ENCODE data around the gene STARD3. TPM values are rescaled to one million over a fixed set of nuclear protein-coding genes. Genes with fewer than 3 reads are reported as not detected.

The STARD3 gene
- total RNA-seq, 1 experiment from 2014 or later = 44.8 TPM

DNA sequence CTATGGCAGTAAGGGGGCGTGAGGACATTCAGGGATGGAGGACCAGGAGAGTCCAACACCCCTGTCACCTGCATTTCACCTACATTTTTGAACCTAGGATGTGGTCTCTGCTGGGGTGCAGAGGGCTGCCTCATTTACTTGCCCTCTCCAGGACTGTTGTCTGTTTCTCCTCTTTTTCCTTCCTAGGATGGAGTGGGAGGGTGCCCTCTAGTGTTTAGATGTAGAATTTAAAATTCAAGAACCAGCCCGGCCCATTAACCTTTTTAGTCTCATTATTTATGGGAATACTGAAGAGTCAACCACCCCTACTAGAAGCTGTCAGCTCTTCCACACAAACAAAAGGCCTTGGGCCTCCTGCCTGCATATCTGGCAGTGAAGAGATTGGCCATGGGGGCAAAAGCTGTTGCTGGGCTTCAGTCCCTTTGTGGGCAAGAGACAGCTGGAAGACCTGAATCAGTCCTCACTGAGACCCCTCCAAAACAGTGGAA is 2.5 kb upstream of the STARD3 start:
- Histone ChIP-seq H3K36me3 (ENCODE audit: control insufficient read depth, insufficient read depth, low read length) (peaks cover 3% of the 10 kb centered on the region; the same call in 1 of the 2 replicates), H3K4me1 (ENCODE audit: control insufficient read depth, insufficient read depth, low read length) (peaks cover 55% of the 10 kb centered on the region), H3K9me3 (ENCODE audit: control insufficient read depth, insufficient read depth, low read depth, low read length) (no peaks in the 10 kb centered on the region), H3K4me3 (ENCODE audit: low read depth in 2 of 2, low read length in 2 of 2) (no peak overlapping the region), H3K27me3 (ENCODE audit: control insufficient read depth, insufficient read depth, low read length) (no peaks in the 10 kb centered on the region), H3K27ac (ENCODE audit: low read length) (peak overlapping the region; percentile 75)
- in situ Hi-C loops (cut with HindIII; ENCODE audit: low pct_unique_long_range_greater_than_20kb, low sequenced_read_pairs) (no loop called here), intact Hi-C loops (cut with micrococcal nuclease; ENCODE audit: unreplicated experiment) (no loop called here)
- no peak for ATAC-seq
- BruUV-seq (replicated peaks) = no TSS peak
- ChIA-PET CTCF (interaction anchor here (1.1 to 1.6 kb wide), 2 partner anchors 13 to 32 kb away, joined by 3 to 4 read pairs; no protein-coding TSS in a partner anchor), POLR2A (no interaction called here)
- no peak for TF ChIP-seq SIN3A (IDR thresholded peaks at IDR 0.05; ENCODE audit: borderline replicate concordance, insufficient read depth, low read depth, low read length)
- TF ChIP-seq, protein P1, sequence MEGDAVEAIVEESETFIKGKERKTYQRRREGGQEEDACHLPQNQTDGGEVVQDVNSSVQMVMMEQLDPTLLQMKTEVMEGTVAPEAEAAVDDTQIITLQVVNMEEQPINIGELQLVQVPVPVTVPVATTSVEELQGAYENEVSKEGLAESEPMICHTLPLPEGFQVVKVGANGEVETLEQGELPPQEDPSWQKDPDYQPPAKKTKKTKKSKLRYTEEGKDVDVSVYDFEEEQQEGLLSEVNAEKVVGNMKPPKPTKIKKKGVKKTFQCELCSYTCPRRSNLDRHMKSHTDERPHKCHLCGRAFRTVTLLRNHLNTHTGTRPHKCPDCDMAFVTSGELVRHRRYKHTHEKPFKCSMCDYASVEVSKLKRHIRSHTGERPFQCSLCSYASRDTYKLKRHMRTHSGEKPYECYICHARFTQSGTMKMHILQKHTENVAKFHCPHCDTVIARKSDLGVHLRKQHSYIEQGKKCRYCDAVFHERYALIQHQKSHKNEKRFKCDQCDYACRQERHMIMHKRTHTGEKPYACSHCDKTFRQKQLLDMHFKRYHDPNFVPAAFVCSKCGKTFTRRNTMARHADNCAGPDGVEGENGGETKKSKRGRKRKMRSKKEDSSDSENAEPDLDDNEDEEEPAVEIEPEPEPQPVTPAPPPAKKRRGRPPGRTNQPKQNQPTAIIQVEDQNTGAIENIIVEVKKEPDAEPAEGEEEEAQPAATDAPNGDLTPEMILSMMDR (IDR thresholded peaks at IDR 0.05) = peak; percentile 80
- DNase-seq (ENCODE audit: low read depth, low spot score) = no peak

DNA sequence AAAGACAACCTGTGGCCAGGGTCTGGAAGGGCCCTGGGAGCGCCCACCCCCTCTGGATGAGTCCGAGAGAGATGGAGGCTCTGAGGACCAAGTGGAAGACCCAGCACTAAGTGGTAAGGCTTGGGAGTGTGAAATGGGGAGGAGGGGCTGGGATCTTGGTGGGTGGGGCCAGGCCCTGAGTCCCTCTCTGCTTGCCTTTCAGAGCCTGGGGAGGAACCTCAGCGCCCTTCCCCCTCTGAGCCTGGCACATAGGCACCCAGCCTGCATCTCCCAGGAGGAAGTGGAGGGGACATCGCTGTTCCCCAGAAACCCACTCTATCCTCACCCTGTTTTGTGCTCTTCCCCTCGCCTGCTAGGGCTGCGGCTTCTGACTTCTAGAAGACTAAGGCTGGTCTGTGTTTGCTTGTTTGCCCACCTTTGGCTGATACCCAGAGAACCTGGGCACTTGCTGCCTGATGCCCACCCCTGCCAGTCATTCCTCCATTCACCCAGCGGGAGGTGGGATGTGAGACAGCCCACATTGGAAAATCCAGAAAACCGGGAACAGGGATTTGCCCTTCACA is 1.2 kb upstream of the STARD3 start:
- DNase-seq (ENCODE audit: low read depth, low spot score) (no peak), ATAC-seq (no peak)
- H3K4me1 ChIP-seq (ENCODE audit: control insufficient read depth, insufficient read depth, low read length) = peaks cover 59% of the 10 kb centered on the region
- in situ Hi-C loops (cut with HindIII; ENCODE audit: low pct_unique_long_range_greater_than_20kb, low sequenced_read_pairs) (no loop called here), intact Hi-C loops (cut with micrococcal nuclease; ENCODE audit: unreplicated experiment) (no loop called here)
- H3K36me3 ChIP-seq (ENCODE audit: control insufficient read depth, insufficient read depth, low read length) = peaks cover 3% of the 10 kb centered on the region; the same call in 1 of the 2 replicates
- TF ChIP-seq, protein P2, sequence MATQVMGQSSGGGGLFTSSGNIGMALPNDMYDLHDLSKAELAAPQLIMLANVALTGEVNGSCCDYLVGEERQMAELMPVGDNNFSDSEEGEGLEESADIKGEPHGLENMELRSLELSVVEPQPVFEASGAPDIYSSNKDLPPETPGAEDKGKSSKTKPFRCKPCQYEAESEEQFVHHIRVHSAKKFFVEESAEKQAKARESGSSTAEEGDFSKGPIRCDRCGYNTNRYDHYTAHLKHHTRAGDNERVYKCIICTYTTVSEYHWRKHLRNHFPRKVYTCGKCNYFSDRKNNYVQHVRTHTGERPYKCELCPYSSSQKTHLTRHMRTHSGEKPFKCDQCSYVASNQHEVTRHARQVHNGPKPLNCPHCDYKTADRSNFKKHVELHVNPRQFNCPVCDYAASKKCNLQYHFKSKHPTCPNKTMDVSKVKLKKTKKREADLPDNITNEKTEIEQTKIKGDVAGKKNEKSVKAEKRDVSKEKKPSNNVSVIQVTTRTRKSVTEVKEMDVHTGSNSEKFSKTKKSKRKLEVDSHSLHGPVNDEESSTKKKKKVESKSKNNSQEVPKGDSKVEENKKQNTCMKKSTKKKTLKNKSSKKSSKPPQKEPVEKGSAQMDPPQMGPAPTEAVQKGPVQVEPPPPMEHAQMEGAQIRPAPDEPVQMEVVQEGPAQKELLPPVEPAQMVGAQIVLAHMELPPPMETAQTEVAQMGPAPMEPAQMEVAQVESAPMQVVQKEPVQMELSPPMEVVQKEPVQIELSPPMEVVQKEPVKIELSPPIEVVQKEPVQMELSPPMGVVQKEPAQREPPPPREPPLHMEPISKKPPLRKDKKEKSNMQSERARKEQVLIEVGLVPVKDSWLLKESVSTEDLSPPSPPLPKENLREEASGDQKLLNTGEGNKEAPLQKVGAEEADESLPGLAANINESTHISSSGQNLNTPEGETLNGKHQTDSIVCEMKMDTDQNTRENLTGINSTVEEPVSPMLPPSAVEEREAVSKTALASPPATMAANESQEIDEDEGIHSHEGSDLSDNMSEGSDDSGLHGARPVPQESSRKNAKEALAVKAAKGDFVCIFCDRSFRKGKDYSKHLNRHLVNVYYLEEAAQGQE (IDR thresholded peaks at IDR 0.05; ENCODE audit: insufficient read depth in 1 of 2, low read depth in 2 of 2, low read length in 1 of 2) = no peak
- TF ChIP-seq SIN3A (IDR thresholded peaks at IDR 0.05; ENCODE audit: borderline replicate concordance, insufficient read depth, low read depth, low read length) = no peak
- TF ChIP-seq POLR2AphosphoS5 (IDR thresholded peaks at IDR 0.05; ENCODE audit: low read depth, low read length) = no peak
- TF ChIP-seq, protein P1 (IDR thresholded peaks at IDR 0.05) = no peak
- ChIA-PET POLR2A (no interaction called here), CTCF (interaction anchor here (1.6 kb wide), 1 partner anchor 14 kb away, joined by 3 read pairs; no protein-coding TSS in a partner anchor)
- BruUV-seq (replicated peaks) = no TSS peak
- no peaks in the 10 kb centered on the region for H3K9me3 ChIP-seq (ENCODE audit: control insufficient read depth, insufficient read depth, low read depth, low read length)
- peak overlapping the region; percentile 91 for H3K27ac ChIP-seq (ENCODE audit: low read length)
- no peak overlapping the region for H3K4me3 ChIP-seq (ENCODE audit: low read depth in 2 of 2, low read length in 2 of 2)
- H3K27me3 ChIP-seq (ENCODE audit: control insufficient read depth, insufficient read depth, low read length) = no peaks in the 10 kb centered on the region
